Measurements from ENCODE around the gene LRWD1. TPM values are rescaled to one million over a fixed set of nuclear protein-coding genes. Genes with fewer than 3 reads are reported as not detected.

The LRWD1 gene
- total and polyA plus RNA-seq, 9 of the 15 experiments (the other 6 are each of a cell fraction or from before 2014, with no cell fraction given), result 0.61 to 66.0 (median 33.2) TPM

GRCh38 chr7:102445674-102446071, 19.1 kb upstream of the LRWD1 start:
- Histone ChIP-seq H3K36me3 (ENCODE audit: control insufficient read depth, insufficient read depth, low read length) (peaks cover 25% of the 10 kb centered on the region; the same call in 2 of the 3 replicates), H4K20me1 (replicated peaks; ENCODE audit: control insufficient read depth, insufficient read depth, low read length) (no peaks in the 10 kb centered on the region; the same call in 1 of the 2 replicates), H3K9me3 (replicated peaks; ENCODE audit: control insufficient read depth, insufficient read depth, low read depth, low read length) (no peaks in the 10 kb centered on the region), H3K9me1 (ENCODE audit: control insufficient read depth, insufficient read depth, low read length) (peaks cover 3% of the 10 kb centered on the region), H3K4me3 (no peak overlapping the region), H3K4me2 (ENCODE audit: insufficient read depth, low read length) (0 out of 2 replicates have a peak overlapping the region, but pooled peaks have one; percentile 0), H2AFZ (ENCODE audit: low read depth, low read length) (no peak overlapping the region), H3K27me3 (ENCODE audit: control insufficient read depth in 2 of 2, insufficient read depth in 2 of 2, low read length in 2 of 2) (no peaks in the 10 kb centered on the region), H3K4me1 (replicated peaks in 1 of 2; ENCODE audit: control insufficient read depth in 2 of 2, insufficient read depth in 2 of 2, low read length in 2 of 2) (peaks cover 30 to 69% of the 10 kb centered on the region in 2 experiments), H3K79me2 (ENCODE audit: control insufficient read depth, insufficient read depth, low read length) (no peaks in the 10 kb centered on the region), H3K27ac (ENCODE audit: extremely low read depth, low read depth, low read length) (peak overlapping the region; percentile 41; the same call in 1 of the 3 replicates), H3K9ac (ENCODE audit: insufficient read depth in 1 of 2, low read depth in 2 of 2, low read length in 2 of 2) (peak overlapping the region in 1 of 2 experiments; percentile 88; a peak in 2 of 4 replicates)
- POLR2A ChIA-PET, result interaction anchor here (1.5 to 1.6 kb wide), 2 partner anchors 8 to 11 kb away, joined by 3 to 4 read pairs; no protein-coding TSS in a partner anchor
- FAIRE-seq (no peak), DNase-seq (ENCODE audit: extremely low read depth in 1 of 4, low spot score in 3 of 4) (no peak), ATAC-seq (no peak)
- WGBS (ENCODE audit: insufficient coverage, low coverage, missing lambda C conversion rate), result 43% methylated on average over 2 of the region's 2 CpGs
- CTCF ChIA-PET (ENCODE audit: low intra/inter-chr PET ratio), result no interaction called here
- intact Hi-C loops (cut with micrococcal nuclease), result no loop called here
- TF ChIP-seq PHB (CRISPR knock-in tag; IDR thresholded peaks at IDR 0.05) (no peak), TOE1 (IDR thresholded peaks at IDR 0.05; ENCODE audit: borderline replicate concordance) (0 out of 2 replicates have a peak, but pooled peaks have one; percentile 37), TOE1 (CRISPR knock-in tag; IDR thresholded peaks at IDR 0.05; ENCODE audit: borderline replicate concordance, low read depth) (no peak), MLLT1 (IDR thresholded peaks at IDR 0.05) (peak; percentile 18 to 68; a peak in 1 of 4 replicates), MTA1 (IDR thresholded peaks at IDR 0.05; ENCODE audit: borderline replicate concordance) (peak; percentile 61)
- TF ChIP-seq, protein P1, sequence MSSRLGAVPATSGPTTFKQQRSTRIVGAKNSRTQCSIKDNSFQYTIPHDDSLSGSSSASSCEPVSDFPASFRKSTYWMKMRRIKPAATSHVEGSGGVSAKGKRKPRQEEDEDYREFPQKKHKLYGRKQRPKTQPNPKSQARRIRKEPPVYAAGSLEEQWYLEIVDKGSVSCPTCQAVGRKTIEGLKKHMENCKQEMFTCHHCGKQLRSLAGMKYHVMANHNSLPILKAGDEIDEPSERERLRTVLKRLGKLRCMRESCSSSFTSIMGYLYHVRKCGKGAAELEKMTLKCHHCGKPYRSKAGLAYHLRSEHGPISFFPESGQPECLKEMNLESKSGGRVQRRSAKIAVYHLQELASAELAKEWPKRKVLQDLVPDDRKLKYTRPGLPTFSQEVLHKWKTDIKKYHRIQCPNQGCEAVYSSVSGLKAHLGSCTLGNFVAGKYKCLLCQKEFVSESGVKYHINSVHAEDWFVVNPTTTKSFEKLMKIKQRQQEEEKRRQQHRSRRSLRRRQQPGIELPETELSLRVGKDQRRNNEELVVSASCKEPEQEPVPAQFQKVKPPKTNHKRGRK (tag; IDR thresholded peaks at IDR 0.05), result peak; percentile 90
- BruUV-seq (replicated peaks), result no TSS peak
- in situ Hi-C loops (cut with MboI), result no loop called here

Measured in K562 (cell line).